ENCODE results near the gene RBBP8NL. TPM values are rescaled to one million over a fixed set of nuclear protein-coding genes. Genes with fewer than 3 reads are reported as not detected.

Gene RBBP8NL
- total RNA-seq, 2 donors from 2014 or later = 0.40 TPM; not detected in 1

DNA sequence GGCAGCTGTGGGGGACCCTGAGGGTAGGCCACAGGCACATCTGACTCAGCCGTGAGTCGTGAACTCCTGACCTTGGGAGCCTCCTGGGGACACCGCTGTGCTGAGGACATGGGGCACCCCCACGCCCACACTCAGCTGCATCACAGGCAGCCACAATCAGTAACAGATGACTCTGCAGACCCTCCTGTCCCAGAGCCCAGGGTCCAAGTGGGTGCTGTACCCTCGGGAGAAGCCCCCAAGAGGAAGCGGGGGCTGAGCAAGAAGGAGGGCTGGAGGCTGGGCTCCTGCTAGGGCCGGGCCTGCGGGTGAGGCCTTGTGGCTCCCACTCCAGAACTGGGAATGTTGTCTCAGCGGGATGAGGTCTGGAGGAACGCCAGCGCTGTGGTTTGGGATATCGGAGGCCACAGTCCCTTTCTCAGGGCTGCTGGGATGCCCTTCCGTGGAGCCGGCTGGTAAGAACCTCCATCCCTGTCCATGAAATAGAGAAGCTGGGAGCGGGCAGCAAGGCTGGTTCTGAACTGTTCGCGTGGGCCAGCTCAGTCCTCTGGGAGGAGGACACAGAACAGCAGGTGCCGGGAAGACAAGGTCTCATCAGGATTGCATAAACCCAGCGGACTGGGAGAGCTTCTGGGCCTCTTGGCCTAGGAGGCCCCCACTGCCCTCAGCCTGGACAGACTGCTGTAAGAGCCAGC lies 57.1 kb downstream of the RBBP8NL start:
- WGBS, 2 experiments (ENCODE audit: insufficient coverage in 1 of 2, insufficient read length in 1 of 2) = 85 to 86% methylated on average over 16 to 19 of the region's 19 CpGs
- TF ChIP-seq, protein P1, sequence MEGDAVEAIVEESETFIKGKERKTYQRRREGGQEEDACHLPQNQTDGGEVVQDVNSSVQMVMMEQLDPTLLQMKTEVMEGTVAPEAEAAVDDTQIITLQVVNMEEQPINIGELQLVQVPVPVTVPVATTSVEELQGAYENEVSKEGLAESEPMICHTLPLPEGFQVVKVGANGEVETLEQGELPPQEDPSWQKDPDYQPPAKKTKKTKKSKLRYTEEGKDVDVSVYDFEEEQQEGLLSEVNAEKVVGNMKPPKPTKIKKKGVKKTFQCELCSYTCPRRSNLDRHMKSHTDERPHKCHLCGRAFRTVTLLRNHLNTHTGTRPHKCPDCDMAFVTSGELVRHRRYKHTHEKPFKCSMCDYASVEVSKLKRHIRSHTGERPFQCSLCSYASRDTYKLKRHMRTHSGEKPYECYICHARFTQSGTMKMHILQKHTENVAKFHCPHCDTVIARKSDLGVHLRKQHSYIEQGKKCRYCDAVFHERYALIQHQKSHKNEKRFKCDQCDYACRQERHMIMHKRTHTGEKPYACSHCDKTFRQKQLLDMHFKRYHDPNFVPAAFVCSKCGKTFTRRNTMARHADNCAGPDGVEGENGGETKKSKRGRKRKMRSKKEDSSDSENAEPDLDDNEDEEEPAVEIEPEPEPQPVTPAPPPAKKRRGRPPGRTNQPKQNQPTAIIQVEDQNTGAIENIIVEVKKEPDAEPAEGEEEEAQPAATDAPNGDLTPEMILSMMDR (conservative IDR thresholded peaks at IDR 0.05) = no peak
- Histone ChIP-seq H3K27ac (ENCODE audit: low read depth, low read length) (no peak overlapping the region), H3K9me3 (ENCODE audit: control insufficient read depth, low read length) (no peaks in the 10 kb centered on the region), H3K4me1 (ENCODE audit: control insufficient read depth, insufficient read depth, low read length) (peaks cover 21% of the 10 kb centered on the region), H3K36me3 (ENCODE audit: control insufficient read depth, insufficient read depth, low read length) (no peaks in the 10 kb centered on the region), H3K4me3 (ENCODE audit: low read length) (no peak overlapping the region), H3K9ac (ENCODE audit: extremely low read depth, low read length, poor library complexity, severe bottlenecking) (no peak overlapping the region), H3K27me3 (ENCODE audit: control insufficient read depth, insufficient read depth, low read length, poor library complexity, severe bottlenecking) (no peaks in the 10 kb centered on the region)
- H3K4me3 Mint-ChIP-seq = no peak overlapping the region
- DNase-seq = no peak
- no peak overlapping the region for H3K27ac Mint-ChIP-seq
- peaks cover 6% of the 10 kb centered on the region for H3K4me1 Mint-ChIP-seq
- no peaks in the 10 kb centered on the region for H3K36me3 Mint-ChIP-seq (ENCODE audit: low read depth)
- H3K27me3 Mint-ChIP-seq (ENCODE audit: insufficient read depth) = peaks cover 3% of the 10 kb centered on the region
- H3K9me3 Mint-ChIP-seq = peaks cover 4% of the 10 kb centered on the region

DNA sequence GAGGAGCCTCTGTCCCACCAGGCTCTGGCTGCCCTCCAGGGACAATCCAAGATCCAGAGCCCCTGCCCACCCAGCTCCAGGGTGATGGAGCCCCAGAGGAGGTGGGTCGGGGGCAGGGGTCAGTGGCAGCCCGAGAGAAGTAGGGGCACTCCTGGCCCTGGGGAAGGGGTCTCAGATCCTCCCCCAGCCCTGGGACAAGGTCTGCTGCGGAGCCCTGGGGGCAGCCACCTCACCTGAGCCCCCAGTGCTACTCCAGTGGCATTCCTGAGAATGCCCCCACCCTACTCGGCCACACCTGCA lies 57.6 kb downstream of the RBBP8NL start:
- Mint-ChIP-seq H3K27ac (no peak overlapping the region), H3K9me3 (peaks cover 4% of the 10 kb centered on the region), H3K4me3 (peak overlapping the region; percentile 53), H3K4me1 (peaks cover 11% of the 10 kb centered on the region), H3K27me3 (ENCODE audit: insufficient read depth) (peaks cover 3% of the 10 kb centered on the region), H3K36me3 (ENCODE audit: low read depth) (no peaks in the 10 kb centered on the region)
- H3K4me1 ChIP-seq (ENCODE audit: control insufficient read depth, insufficient read depth, low read length) = peaks cover 23% of the 10 kb centered on the region
- DNase-seq = no peak
- no peaks in the 10 kb centered on the region for H3K9me3 ChIP-seq (ENCODE audit: control insufficient read depth, low read length)
- H3K9ac ChIP-seq (ENCODE audit: extremely low read depth, low read length, poor library complexity, severe bottlenecking) = no peak overlapping the region
- TF ChIP-seq, protein P1 (conservative IDR thresholded peaks at IDR 0.05) = no peak
- H3K27ac ChIP-seq (ENCODE audit: low read depth, low read length) = no peak overlapping the region
- WGBS, 2 experiments (ENCODE audit: insufficient coverage in 1 of 2, insufficient read length in 1 of 2) = 60 to 85% methylated on average over 1 to 4 of the region's 4 CpGs
- H3K36me3 ChIP-seq (ENCODE audit: control insufficient read depth, insufficient read depth, low read length) = no peaks in the 10 kb centered on the region
- H3K27me3 ChIP-seq (ENCODE audit: control insufficient read depth, insufficient read depth, low read length, poor library complexity, severe bottlenecking) = no peaks in the 10 kb centered on the region
- no peak overlapping the region for H3K4me3 ChIP-seq (ENCODE audit: low read length)

DNA sequence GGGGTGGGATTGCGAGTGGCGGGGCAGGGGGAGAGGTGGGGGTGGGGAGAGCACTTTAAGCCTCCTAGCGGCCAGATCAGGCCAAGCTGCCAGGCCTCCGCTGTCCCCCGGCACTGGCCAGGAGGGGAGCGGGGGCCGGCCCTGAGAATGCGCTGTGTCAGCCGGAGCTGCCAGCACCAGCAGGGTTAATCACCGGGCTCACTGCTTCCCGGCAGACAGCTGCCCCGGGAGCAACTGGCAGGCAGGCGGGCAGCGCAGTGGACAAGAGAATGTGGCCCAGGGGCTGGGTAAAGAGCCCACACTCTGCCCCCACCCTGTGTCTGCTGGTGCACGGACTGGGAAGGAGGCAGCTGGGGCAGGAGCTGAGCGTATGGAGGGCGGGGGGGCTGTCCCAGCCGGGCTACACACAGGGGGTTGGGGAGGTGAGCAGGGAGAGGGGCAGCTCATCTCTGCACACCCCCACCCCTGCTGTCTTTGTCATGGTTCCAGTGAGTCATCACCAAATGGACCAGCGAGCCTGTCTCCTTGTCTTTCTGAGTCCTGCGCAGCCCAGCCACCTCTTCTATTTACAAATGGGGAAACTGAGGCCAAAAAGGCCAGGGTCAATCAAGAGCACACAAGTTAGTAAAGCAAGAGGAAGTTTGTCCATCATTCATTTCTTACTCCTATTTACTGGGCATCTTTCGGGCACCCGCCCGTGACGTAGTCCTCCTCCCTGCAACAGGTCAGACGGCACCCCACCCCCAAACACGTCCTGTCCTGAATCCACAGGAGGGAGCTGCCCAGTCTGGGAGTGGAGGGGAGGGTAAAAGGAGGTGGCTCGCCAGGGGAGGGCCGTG lies 58.1 kb downstream of the RBBP8NL start:
- Histone ChIP-seq H3K36me3 (ENCODE audit: control insufficient read depth, insufficient read depth, low read length) (no peaks in the 10 kb centered on the region), H3K4me3 (ENCODE audit: low read length) (peak overlapping the region; percentile 71), H3K9me3 (ENCODE audit: control insufficient read depth, low read length) (no peaks in the 10 kb centered on the region), H3K9ac (ENCODE audit: extremely low read depth, low read length, poor library complexity, severe bottlenecking) (peak overlapping the region; percentile 25), H3K4me1 (ENCODE audit: control insufficient read depth, insufficient read depth, low read length) (peaks cover 27% of the 10 kb centered on the region), H3K27me3 (ENCODE audit: control insufficient read depth, insufficient read depth, low read length, poor library complexity, severe bottlenecking) (no peaks in the 10 kb centered on the region), H3K27ac (ENCODE audit: low read depth, low read length) (no peak overlapping the region)
- Mint-ChIP-seq H3K9me3 (peaks cover 4% of the 10 kb centered on the region), H3K27me3 (ENCODE audit: insufficient read depth) (peaks cover 3% of the 10 kb centered on the region), H3K36me3 (ENCODE audit: low read depth) (no peaks in the 10 kb centered on the region), H3K4me1 (peaks cover 13% of the 10 kb centered on the region), H3K4me3 (peak overlapping the region; percentile 53), H3K27ac (no peak overlapping the region)
- TF ChIP-seq, protein P1 (conservative IDR thresholded peaks at IDR 0.05) = peak; percentile 83
- DNase-seq = peak; percentile 89
- 25 to 32% methylated on average over 9 to 27 of the region's 28 CpGs for WGBS, 2 experiments (ENCODE audit: insufficient coverage in 1 of 2, insufficient read length in 1 of 2)
